HL-60 (cell line): ENCODE data around the gene ADGRL3.

Source experiments
- CTCF ChIP-seq: IDR thresholded peaks from one replicate; pipeline ENCODE4 v1.5.1; 2011; ENCODE audit warnings: low read length, control low read depth, inconsistent platforms; ENCODE audit not compliant: insufficient read depth
- POLR2AphosphoS5 ChIP-seq: IDR thresholded peaks from 2 replicates; pipeline ENCODE4 v1.6.1; 2012; ENCODE audit warnings: low read depth
- REST ChIP-seq: IDR thresholded peaks from 2 replicates; pipeline ENCODE4 v1.6.1; 2012; ENCODE audit warnings: low read depth; ENCODE audit not compliant: insufficient replicate concordance
- SPI1 ChIP-seq: IDR thresholded peaks from 2 replicates; pipeline ENCODE4 v1.6.1; 2012; ENCODE audit warnings: low read depth, mild to moderate bottlenecking, borderline replicate concordance

GRCh38 chr4:61277785-61278760, 77.9 kb downstream of the ADGRL3 start:
- TF ChIP-seq CTCF = no peak
- TF ChIP-seq POLR2AphosphoS5 = no peak
- no peak for TF ChIP-seq REST
- TF ChIP-seq SPI1 = no peak
